Measurements from ENCODE around the gene WNT11.

The WNT11 gene

GRCh38 chr11:76237000-76237649, 30.8 kb upstream of the WNT11 start:
- no peak for DNase-seq

- DNase-seq = peak; percentile 25
Observed at GRCh38 chr11:76236092-76236999, 30.0 kb upstream of the WNT11 start.

GRCh38 chr11:76235233-76236091, 29.2 kb upstream of the WNT11 start:
- DNase-seq = peak; percentile 94

- peak; percentile 33 for DNase-seq
Observed at GRCh38 chr11:76234416-76235232, 28.3 kb upstream of the WNT11 start.

GRCh38 chr11:76234021-76234415, 27.7 kb upstream of the WNT11 start:
- DNase-seq = no peak

GRCh38 chr11:76233196-76233921, 27.1 kb upstream of the WNT11 start:
- DNase-seq = no peak

- peak; percentile 64 for DNase-seq
Observed at GRCh38 chr11:76232026-76232665, 25.8 kb upstream of the WNT11 start.

- no peak for DNase-seq
Observed at GRCh38 chr11:76231121-76231738, 24.9 kb upstream of the WNT11 start.

GRCh38 chr11:76230392-76230791, 24.1 kb upstream of the WNT11 start:
- no peak for DNase-seq

GRCh38 chr11:76229690-76230240, 23.5 kb upstream of the WNT11 start:
- DNase-seq = no peak

GRCh38 chr11:76228875-76229149, 22.5 kb upstream of the WNT11 start:
- DNase-seq = no peak

- no peak for DNase-seq
Observed at GRCh38 chr11:76228071-76228874, 22.0 kb upstream of the WNT11 start.

GRCh38 chr11:76226626-76227025, 20.3 kb upstream of the WNT11 start:
- no peak for DNase-seq

- DNase-seq = no peak
Observed at GRCh38 chr11:76225122-76225611, 18.9 kb upstream of the WNT11 start.

GRCh38 chr11:76224461-76225121, 18.3 kb upstream of the WNT11 start:
- DNase-seq = no peak

- DNase-seq = no peak
Observed at GRCh38 chr11:76221365-76221764, 15.1 kb upstream of the WNT11 start.

GRCh38 chr11:76219243-76219642, 12.9 kb upstream of the WNT11 start:
- no peak for DNase-seq

- DNase-seq = no peak
Observed at GRCh38 chr11:76218449-76219178, 12.3 kb upstream of the WNT11 start.

All from CD4-positive, alpha-beta T cell treated with Interleukin-12 subunit alpha and Interleukin-12 subunit beta, for 1 hour (primary cell).